ENCODE results near the gene PLCD4.

The PLCD4 gene

GRCh38 chr2:218568190-218569037 is 39.3 kb upstream of the PLCD4 start, which contains the start of the genes CNOT9 and USP37:
Gene CNOT9, plus strand, starts transcription at chr2:218568839. Its CDS starts 116 bp downstream, at chr2:218568955.
Gene USP37, minus strand, starts transcription at chr2:218568351. Its CDS starts 9,698 bp downstream, at chr2:218558653.
- H3K36me3 ChIP-seq (ENCODE audit: insufficient read depth, low read length): no peaks in the 10 kb centered on the region
- H3K9me2 ChIP-seq (replicated peaks; ENCODE audit: low read depth, low read length): no peaks in the 10 kb centered on the region
- H3F3A ChIP-seq (ENCODE audit: low read depth): no peaks in the 10 kb centered on the region
- H3K27me3 ChIP-seq (ENCODE audit: insufficient read depth, low read length, poor library complexity, severe bottlenecking): no peaks in the 10 kb centered on the region
- peaks cover 84% of the 10 kb centered on the region for H4K20me1 ChIP-seq (ENCODE audit: insufficient read depth, low read length, poor library complexity, severe bottlenecking)
- peak within 1 kb of the TSS; percentile 95 for H2AFZ ChIP-seq (ENCODE audit: low read length)
- H3K4me3 ChIP-seq (ENCODE audit: low read length, poor library complexity, severe bottlenecking): peak within 1 kb of the TSS; percentile 85
- H3K9ac ChIP-seq (ENCODE audit: low read depth, low read length, poor library complexity, severe bottlenecking): peak within 1 kb of the TSS; percentile 97
- TF ChIP-seq EZH2phosphoT487 (IDR thresholded peaks at IDR 0.05; ENCODE audit: borderline replicate concordance) (no peak), CTCF (conservative IDR thresholded peaks at IDR 0.05; ENCODE audit: low read length) (no peak)
- peaks cover 65% of the 10 kb centered on the region for H3K4me1 ChIP-seq (ENCODE audit: insufficient read depth, low read length, poor library complexity, severe bottlenecking)
- no peaks in the 10 kb centered on the region for H3K9me3 ChIP-seq (ENCODE audit: insufficient read depth, low read depth, low read length)
- H3K4me2 ChIP-seq (ENCODE audit: low read depth, low read length, poor library complexity, severe bottlenecking): peak within 1 kb of the TSS; percentile 95
- peaks cover 96% of the 10 kb centered on the region for H3K79me2 ChIP-seq (ENCODE audit: insufficient read depth, low read length)

DNA sequence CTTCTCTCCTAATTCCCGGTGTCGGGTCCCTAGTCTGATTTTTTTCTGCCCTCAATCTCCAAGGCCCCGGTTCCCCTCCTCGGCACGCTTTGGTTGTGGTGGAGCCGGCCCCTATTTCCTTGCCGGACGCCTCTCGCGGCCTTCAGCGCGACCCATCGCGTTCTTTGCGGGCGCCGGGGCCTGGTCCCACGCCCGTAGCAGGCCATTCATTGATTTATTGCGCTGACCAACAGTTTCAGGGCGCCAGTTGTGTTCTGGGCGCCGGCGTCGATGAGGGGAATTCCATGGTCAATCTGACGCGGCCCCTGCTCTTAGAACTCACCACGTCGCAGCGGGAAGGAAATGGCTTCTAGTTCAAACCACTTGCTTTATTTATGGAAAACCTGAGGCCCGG is 38.7 kb upstream of the PLCD4 start:
- Histone ChIP-seq H3K4me1 (ENCODE audit: insufficient read depth, low read length, poor library complexity, severe bottlenecking) (peaks cover 59% of the 10 kb centered on the region), H3K4me3 (ENCODE audit: low read length, poor library complexity, severe bottlenecking) (peak overlapping the region; percentile 85), H4K20me1 (ENCODE audit: insufficient read depth, low read length, poor library complexity, severe bottlenecking) (peaks cover 84% of the 10 kb centered on the region), H3K79me2 (ENCODE audit: insufficient read depth, low read length) (peaks cover 96% of the 10 kb centered on the region), H3K4me2 (ENCODE audit: low read depth, low read length, poor library complexity, severe bottlenecking) (peak overlapping the region; percentile 92), H3K9ac (ENCODE audit: low read depth, low read length, poor library complexity, severe bottlenecking) (peak overlapping the region; percentile 97), H3F3A (ENCODE audit: low read depth) (no peaks in the 10 kb centered on the region), H3K27me3 (ENCODE audit: insufficient read depth, low read length, poor library complexity, severe bottlenecking) (no peaks in the 10 kb centered on the region), H3K9me2 (replicated peaks; ENCODE audit: low read depth, low read length) (no peaks in the 10 kb centered on the region), H3K9me3 (ENCODE audit: insufficient read depth, low read depth, low read length) (no peaks in the 10 kb centered on the region), H3K36me3 (ENCODE audit: insufficient read depth, low read length) (no peaks in the 10 kb centered on the region), H2AFZ (ENCODE audit: low read length) (peak overlapping the region; percentile 95)
- TF ChIP-seq EZH2phosphoT487 (IDR thresholded peaks at IDR 0.05; ENCODE audit: borderline replicate concordance) (no peak), CTCF (conservative IDR thresholded peaks at IDR 0.05; ENCODE audit: low read length) (no peak)

DNA sequence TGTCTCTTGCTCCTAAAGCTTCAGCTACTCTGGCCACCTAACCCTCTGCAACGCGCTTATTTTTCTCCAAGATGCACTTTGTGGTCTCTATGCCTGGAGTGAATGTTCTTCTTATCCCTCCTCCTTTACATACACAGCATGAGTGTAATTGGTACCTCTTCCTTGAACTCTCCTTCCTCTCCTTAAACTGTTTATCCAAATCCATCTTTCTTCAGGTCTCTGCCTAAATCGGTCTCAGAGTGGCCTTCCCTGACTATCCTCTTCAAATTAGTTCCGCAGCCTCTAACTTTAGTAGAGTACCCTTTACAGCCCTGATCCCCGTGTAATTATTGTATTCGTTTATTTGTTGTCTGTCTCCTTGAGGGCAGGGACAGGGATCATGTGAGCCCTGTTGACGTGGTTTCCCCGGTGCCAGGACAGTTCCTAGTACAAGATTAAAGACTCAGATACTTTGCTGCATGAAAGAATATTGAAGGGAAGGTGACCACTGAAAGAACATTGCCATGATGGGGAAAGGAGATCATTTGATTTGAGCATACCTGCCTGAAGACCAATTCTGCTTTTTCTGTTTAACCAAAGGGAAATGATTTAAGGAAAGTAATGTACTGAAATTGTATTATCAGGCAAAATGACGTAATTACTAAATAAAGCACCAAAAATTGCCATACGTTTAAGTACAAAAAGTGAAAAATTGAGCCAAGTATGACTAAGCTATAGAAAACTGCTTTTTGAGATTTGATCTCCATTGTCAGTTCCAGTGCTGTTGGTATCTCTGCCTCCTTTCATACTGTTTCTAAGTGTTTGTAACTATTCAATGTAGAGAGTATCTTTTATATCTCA is 37.8 kb upstream of the PLCD4 start:
- Histone ChIP-seq H3K4me3 (ENCODE audit: low read length, poor library complexity, severe bottlenecking) (peak overlapping the region; percentile 85), H3K36me3 (ENCODE audit: insufficient read depth, low read length) (no peaks in the 10 kb centered on the region; the same call in 1 of the 2 replicates), H3K79me2 (ENCODE audit: insufficient read depth, low read length) (peaks cover 96% of the 10 kb centered on the region), H4K20me1 (ENCODE audit: insufficient read depth, low read length, poor library complexity, severe bottlenecking) (peaks cover 76% of the 10 kb centered on the region), H3F3A (ENCODE audit: low read depth) (no peaks in the 10 kb centered on the region), H2AFZ (ENCODE audit: low read length) (no peak overlapping the region), H3K9me2 (replicated peaks; ENCODE audit: low read depth, low read length) (no peaks in the 10 kb centered on the region), H3K9ac (ENCODE audit: low read depth, low read length, poor library complexity, severe bottlenecking) (peak overlapping the region; percentile 97), H3K4me1 (ENCODE audit: insufficient read depth, low read length, poor library complexity, severe bottlenecking) (peaks cover 51% of the 10 kb centered on the region), H3K4me2 (ENCODE audit: low read depth, low read length, poor library complexity, severe bottlenecking) (peak overlapping the region; percentile 92), H3K9me3 (ENCODE audit: insufficient read depth, low read depth, low read length) (no peaks in the 10 kb centered on the region), H3K27me3 (ENCODE audit: insufficient read depth, low read length, poor library complexity, severe bottlenecking) (no peaks in the 10 kb centered on the region)
- no peak for TF ChIP-seq EZH2phosphoT487 (IDR thresholded peaks at IDR 0.05; ENCODE audit: borderline replicate concordance)
- no peak for TF ChIP-seq CTCF (conservative IDR thresholded peaks at IDR 0.05; ENCODE audit: low read length)
